Fibroblast of lung (primary cell): Measurements from ENCODE around the gene PRRC2B. TPM values are rescaled to one million over a fixed set of nuclear protein-coding genes. Genes with fewer than 3 reads are reported as not detected.

ENCODE experiments used
- DNase-seq, 2 donors: peaks; one replicate each; pipeline versions ENCODE4 v3.0.0 to v3.0.0-alpha.2; 2010; ENCODE audit warnings: low read depth in 2 of 2
- H2AFZ ChIP-seq: 2 replicates; pipeline ENCODE4 v1.5.1; 2012; ENCODE audit warnings: low read length, control low read depth, inconsistent platforms
- H3K27ac ChIP-seq: 2 replicates; pipeline ENCODE4 v1.5.1; 2011; ENCODE audit warnings: low read length, control low read depth; ENCODE audit not compliant: insufficient read depth
- H3K27me3 ChIP-seq: 2 replicates; pipeline ENCODE4 v1.5.1; 2011; ENCODE audit warnings: mild to moderate bottlenecking, low read length; ENCODE audit not compliant: control insufficient read depth, insufficient read depth
- H3K36me3 ChIP-seq: 2 replicates; pipeline ENCODE4 v1.5.1; 2011; ENCODE audit warnings: low read length; ENCODE audit not compliant: control insufficient read depth, insufficient read depth
- H3K4me1 ChIP-seq: 2 replicates; pipeline ENCODE4 v1.5.1; 2011; ENCODE audit warnings: low read length; ENCODE audit not compliant: control insufficient read depth, insufficient read depth; ENCODE audit errors: extremely low read depth
- H3K4me2 ChIP-seq: 2 replicates; pipeline ENCODE4 v1.5.1; 2011; ENCODE audit warnings: low read length, control low read depth; ENCODE audit not compliant: insufficient read depth; ENCODE audit errors: extremely low read depth
- H3K4me3 ChIP-seq, 4 experiments: fragments of 200-600 bp in 1 of 4; sonication (generic) in 1 of 4; replicated peaks in 1 of 4; 2 replicates each; pipeline ENCODE4 v1.5.1; 2011 to 2016; ENCODE audit warnings: low read length in 4 of 4, low read depth in 3 of 4, mild to moderate bottlenecking in 3 of 4, control low read depth in 2 of 4, inconsistent platforms in 1 of 4, mixed read lengths in 1 of 4; ENCODE audit not compliant: insufficient read depth in 1 of 4; ENCODE audit errors: control extremely low read depth in 1 of 4
- H3K79me2 ChIP-seq: 2 replicates; pipeline ENCODE4 v1.5.1; 2012; ENCODE audit warnings: mild to moderate bottlenecking, low read length, inconsistent platforms; ENCODE audit not compliant: control insufficient read depth, insufficient read depth
- H3K9ac ChIP-seq: 2 replicates; pipeline ENCODE4 v1.5.1; 2011; ENCODE audit warnings: mild to moderate bottlenecking, low read length, control low read depth; ENCODE audit not compliant: insufficient read depth
- H3K9me3 ChIP-seq: 2 replicates; pipeline ENCODE4 v1.5.1; 2012; ENCODE audit warnings: low read depth, low read length; ENCODE audit not compliant: control insufficient read depth, insufficient read depth
- H4K20me1 ChIP-seq: 2 replicates; pipeline ENCODE4 v1.5.1; 2011; ENCODE audit warnings: low read length; ENCODE audit not compliant: control insufficient read depth, insufficient read depth; ENCODE audit errors: extremely low read depth
- EZH2 ChIP-seq: IDR thresholded peaks from 2 replicates; pipeline ENCODE4 v1.5.1; 2012; ENCODE audit warnings: low read length, control low read depth, mild to moderate bottlenecking; ENCODE audit errors: missing control alignments
- polyA plus RNA-seq, 2 donors: library from polyadenylated mRNA; depleted of rRNA in 1 of 2; stranded (reverse) in 1 of 2; unstranded in 1 of 2; fragments of >200 nt; gene quantifications; 2 replicates each; pipeline ENCODE4 v1.2.1, GENCODE V29; 2011 to 2012; ENCODE audit warnings: missing spikeins in 1 of 2
- total RNA-seq: library from RNA; depleted of rRNA; stranded (reverse); fragments of >200 nt; gene quantifications from 2 replicates; pipeline ENCODE4 v1.2.1, GENCODE V29; 2014
- TF ChIP-seq, protein P1 (sequence below), 2 donors: IDR thresholded peaks in 1 of 2; conservative IDR thresholded peaks in 1 of 2; 1 replicate in 1 of 2; 2 replicates in 1 of 2; pipeline ENCODE4 v1.5.1; 2011 to 2012; ENCODE audit warnings: low read length in 2 of 2, control low read depth in 1 of 2, inconsistent platforms in 1 of 2, low read depth in 1 of 2, mild to moderate bottlenecking in 1 of 2

Gene PRRC2B
- total and polyA plus RNA-seq, 2 donors (not counting 1 experiment from before 2014, with no cell fraction given), result 29.9 to 66.4 TPM

DNA sequence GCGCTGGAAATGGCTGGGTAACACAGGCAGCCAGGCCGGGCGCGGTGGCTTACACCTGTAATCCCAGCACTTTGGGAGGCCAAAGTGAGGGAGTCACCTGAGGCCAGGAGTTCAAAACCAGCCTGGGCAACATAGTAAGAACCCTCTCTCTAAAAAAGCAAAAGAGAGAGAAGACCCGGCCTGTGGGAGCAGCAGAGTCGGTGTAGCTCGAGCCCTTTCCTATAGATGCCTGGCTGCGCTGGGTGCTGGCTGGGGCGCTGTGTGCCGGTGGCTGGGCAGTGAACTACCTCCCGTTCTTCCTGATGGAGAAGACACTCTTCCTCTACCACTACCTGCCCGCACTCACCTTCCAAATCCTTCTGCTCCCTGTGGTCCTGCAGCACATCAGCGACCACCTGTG, 127.9 kb downstream of the PRRC2B start:
- Histone ChIP-seq H3K27me3 (no peaks in the 10 kb centered on the region), H3K27ac (no peak overlapping the region), H4K20me1 (no peaks in the 10 kb centered on the region), H3K4me3 (no peak overlapping the region), H3K4me1 (no peaks in the 10 kb centered on the region), H3K4me2 (no peak overlapping the region), H3K9ac (no peak overlapping the region), H2AFZ (no peak overlapping the region), H3K79me2 (no peaks in the 10 kb centered on the region), H3K9me3 (no peaks in the 10 kb centered on the region), H3K36me3 (peaks cover 37% of the 10 kb centered on the region)
- no peak for TF ChIP-seq EZH2
- TF ChIP-seq, protein P1, sequence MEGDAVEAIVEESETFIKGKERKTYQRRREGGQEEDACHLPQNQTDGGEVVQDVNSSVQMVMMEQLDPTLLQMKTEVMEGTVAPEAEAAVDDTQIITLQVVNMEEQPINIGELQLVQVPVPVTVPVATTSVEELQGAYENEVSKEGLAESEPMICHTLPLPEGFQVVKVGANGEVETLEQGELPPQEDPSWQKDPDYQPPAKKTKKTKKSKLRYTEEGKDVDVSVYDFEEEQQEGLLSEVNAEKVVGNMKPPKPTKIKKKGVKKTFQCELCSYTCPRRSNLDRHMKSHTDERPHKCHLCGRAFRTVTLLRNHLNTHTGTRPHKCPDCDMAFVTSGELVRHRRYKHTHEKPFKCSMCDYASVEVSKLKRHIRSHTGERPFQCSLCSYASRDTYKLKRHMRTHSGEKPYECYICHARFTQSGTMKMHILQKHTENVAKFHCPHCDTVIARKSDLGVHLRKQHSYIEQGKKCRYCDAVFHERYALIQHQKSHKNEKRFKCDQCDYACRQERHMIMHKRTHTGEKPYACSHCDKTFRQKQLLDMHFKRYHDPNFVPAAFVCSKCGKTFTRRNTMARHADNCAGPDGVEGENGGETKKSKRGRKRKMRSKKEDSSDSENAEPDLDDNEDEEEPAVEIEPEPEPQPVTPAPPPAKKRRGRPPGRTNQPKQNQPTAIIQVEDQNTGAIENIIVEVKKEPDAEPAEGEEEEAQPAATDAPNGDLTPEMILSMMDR (conservative IDR thresholded peaks at IDR 0.05 in 1 of 2, IDR thresholded peaks at IDR 0.05 in 1 of 2; ENCODE audit: low read depth in 1 of 2, low read length in 2 of 2), result no peak
- DNase-seq, result no peak

DNA sequence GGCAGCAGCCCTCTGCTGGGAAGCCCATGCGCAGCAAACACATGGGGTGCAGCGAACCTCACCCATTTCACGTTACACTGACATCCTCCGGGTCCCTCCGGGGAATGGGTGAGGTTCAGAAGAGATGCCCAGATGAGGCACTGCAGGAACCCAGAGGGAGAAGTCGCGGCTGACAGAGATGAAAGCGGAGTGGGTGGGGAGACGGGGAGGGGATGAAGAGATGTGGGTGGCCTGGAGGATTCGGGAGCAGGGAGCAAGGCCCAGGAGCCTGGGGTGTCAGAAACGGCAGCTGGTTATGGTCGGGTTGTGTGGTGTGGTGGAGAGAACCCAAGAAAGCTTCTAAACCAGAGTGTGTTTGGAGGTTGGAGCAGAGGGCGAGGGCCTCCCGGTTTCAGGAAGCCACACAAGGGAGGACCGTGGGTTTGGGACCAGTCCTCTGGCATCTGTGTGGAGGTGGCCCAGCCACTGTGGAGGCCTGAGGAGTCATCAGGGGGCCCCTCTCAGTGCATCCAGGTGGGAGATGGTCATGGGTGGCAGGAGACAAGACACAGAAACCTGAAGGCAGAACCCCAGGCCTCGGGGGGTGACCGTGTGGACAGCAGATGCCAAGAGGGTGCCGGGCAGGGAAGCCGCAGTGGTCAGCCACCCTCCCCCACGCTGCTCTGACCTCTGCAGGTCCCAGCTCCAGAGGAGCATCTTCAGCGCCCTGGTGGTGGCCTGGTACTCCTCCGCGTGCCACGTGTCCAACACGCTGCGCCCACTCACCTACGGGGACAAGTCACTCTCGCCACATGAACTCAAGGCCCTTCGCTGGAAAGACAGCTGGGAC, 128.6 kb downstream of the PRRC2B start:
- no peak overlapping the region for H3K9ac ChIP-seq
- TF ChIP-seq, protein P1 (conservative IDR thresholded peaks at IDR 0.05 in 1 of 2, IDR thresholded peaks at IDR 0.05 in 1 of 2; ENCODE audit: low read depth in 1 of 2, low read length in 2 of 2), result no peak
- TF ChIP-seq EZH2, result no peak
- H3K9me3 ChIP-seq, result no peaks in the 10 kb centered on the region
- H3K4me2 ChIP-seq, result no peak overlapping the region
- H3K27me3 ChIP-seq, result no peaks in the 10 kb centered on the region
- H3K36me3 ChIP-seq, result peaks cover 36% of the 10 kb centered on the region
- H3K4me3 ChIP-seq, result no peak overlapping the region
- H4K20me1 ChIP-seq, result no peaks in the 10 kb centered on the region
- H3K4me1 ChIP-seq, result no peaks in the 10 kb centered on the region
- DNase-seq, result no peak
- H3K79me2 ChIP-seq, result no peaks in the 10 kb centered on the region
- H3K27ac ChIP-seq, result no peak overlapping the region
- no peak overlapping the region for H2AFZ ChIP-seq

DNA sequence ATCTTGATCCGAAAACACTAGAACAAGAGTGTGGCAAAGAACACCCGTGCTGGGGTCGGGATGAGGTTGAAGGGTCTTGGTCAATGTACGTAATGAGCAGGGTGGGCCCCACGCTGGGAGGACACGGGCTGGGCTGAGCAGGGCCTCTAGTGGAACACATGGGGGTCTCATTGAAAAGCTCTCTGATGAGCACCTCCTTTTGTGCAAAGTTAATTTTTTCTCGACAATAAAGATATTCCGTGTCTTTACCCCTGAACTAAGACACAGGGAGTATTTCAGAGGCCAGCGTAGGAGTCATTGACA, 129.2 kb downstream of the PRRC2B start:
- Histone ChIP-seq H3K27me3 (no peaks in the 10 kb centered on the region), H3K27ac (no peak overlapping the region), H3K4me3 (no peak overlapping the region), H4K20me1 (no peaks in the 10 kb centered on the region), H3K79me2 (no peaks in the 10 kb centered on the region), H3K9me3 (no peaks in the 10 kb centered on the region), H3K4me2 (no peak overlapping the region), H3K4me1 (no peaks in the 10 kb centered on the region), H3K9ac (no peak overlapping the region), H3K36me3 (peaks cover 33% of the 10 kb centered on the region), H2AFZ (no peak overlapping the region)
- DNase-seq, result no peak
- no peak for TF ChIP-seq EZH2
- TF ChIP-seq, protein P1 (conservative IDR thresholded peaks at IDR 0.05 in 1 of 2, IDR thresholded peaks at IDR 0.05 in 1 of 2; ENCODE audit: low read depth in 1 of 2, low read length in 2 of 2), result no peak
